GM19468 (cell line): Measurements from ENCODE around the gene TH.

ENCODE experiments used
- ATAC-seq: cut with Tn5 transposase; IDR thresholded peaks from one replicate; pipeline ENCODE4 v1.9.1; 2021; ENCODE audit warnings: mild to moderate bottlenecking, moderate library complexity, moderate number of reproducible peaks; ENCODE audit not compliant: unreplicated experiment; ENCODE audit errors: extremely low read depth

Gene TH

DNA sequence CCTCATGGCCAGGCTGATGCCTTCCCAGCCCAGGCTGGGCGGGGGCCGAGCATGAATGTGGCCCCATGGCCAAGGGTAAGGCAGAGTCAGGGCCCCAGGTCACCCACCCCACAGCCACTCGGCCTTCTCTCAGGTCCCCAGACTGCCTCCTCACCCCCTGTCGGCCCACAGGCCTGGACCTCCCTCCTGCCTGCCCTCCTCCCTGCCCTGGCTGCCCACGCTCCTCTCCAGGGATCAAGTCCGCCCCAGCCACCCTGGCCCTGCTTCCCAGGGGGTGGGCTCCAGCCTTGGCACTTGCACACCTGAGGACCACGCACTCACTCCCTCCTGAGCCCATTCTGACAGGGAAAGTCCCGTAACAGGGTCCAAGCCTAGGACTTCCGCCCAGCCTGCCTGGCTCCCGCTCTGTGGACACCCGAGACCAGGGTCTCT is 37.8 kb upstream of the TH start:
- ATAC-seq = no peak

DNA sequence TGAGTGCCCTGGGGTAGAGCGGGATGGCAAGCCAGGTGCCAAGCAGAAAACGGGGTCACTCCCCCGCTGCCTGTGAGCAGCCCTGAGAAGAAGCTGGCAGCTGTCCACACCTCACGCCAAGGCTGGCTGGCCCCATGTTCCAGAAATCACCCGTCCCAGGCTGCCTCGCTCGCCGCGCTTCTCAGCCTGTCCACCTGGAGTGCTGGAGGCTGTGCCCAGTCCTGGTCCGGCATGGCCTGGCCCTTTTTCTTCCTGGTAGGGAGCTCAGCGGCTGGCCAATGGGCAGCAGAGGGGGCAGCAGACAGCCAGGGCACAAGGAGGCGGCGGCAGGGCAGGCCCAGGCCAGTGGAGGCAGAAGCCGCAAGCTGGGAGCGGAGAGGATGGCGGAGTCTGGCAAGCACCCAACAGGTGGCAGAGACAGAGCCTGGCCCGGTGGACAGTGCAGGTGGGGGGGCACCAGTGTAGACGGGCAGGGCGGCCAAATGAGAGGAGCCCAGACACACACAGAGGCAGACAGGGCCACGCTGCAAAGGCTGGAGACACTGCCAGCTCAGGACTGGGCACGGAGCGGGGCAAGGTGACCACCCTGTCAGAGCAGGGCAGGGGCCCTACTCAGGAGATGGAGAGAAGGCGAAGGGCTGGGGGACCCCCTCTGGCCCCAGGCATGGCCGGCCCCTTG is 37.2 kb upstream of the TH start:
- ATAC-seq = no peak

DNA sequence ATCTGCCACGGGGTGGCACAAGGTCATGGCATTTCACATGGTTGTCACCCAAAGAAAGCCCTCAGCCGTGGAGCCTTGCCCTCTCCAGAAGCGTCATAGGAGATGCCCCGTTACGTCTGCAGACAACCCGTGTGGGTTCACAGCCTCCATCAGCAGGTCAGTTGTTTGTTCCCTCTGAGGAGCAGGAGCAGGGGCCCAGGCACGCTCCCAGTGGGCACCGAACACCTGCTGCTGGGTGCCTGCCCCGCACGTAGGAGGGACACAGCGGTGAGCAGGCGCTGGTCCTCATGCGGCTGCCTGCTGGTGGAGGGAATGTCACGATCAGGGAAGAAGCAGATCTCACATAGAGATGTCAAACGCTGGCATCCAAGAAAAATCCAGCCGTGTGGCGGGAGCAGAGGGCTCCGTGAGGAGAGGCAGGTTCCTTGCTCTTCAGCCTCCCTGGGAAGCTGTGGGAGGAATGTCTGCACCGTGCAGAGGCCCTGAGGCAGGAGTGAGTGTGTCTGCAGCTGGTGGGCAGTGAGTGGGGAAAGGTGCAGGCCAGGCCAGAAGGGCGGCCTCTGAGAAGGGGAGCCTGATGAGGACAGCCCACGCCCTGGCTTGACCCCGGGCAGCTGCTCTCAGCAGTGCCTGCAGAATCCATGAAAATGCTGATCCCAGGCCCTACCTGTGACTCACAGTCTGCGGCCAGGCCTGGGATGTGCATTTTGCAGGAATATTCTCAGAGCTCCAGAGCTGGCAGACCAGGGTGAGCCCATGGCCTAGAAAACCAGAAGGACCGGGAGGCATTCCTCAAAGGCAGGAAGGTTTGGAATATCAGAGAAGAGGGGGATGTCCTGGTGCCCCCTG is 36.4 kb upstream of the TH start:
- ATAC-seq = no peak

DNA sequence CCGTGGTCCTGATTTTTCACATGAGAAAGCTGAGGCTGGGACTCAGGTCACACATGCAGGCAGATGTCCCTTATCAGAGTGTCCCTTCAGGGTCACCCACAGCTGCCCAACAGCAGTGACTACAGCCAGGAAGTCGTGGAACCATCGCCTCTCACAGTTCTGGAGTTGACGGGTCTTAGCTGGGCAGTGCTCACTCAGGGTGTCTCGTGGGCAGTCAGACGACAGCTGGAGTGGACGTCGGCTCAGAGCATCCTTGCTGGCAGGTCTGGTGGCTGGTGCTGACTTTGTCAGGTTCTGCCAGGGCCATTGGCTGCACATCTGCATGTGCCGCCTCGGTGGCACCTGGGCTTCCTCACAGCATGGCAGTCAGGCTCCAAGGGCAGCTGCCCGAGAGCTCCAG is 35.6 kb upstream of the TH start:
- ATAC-seq = no peak

DNA sequence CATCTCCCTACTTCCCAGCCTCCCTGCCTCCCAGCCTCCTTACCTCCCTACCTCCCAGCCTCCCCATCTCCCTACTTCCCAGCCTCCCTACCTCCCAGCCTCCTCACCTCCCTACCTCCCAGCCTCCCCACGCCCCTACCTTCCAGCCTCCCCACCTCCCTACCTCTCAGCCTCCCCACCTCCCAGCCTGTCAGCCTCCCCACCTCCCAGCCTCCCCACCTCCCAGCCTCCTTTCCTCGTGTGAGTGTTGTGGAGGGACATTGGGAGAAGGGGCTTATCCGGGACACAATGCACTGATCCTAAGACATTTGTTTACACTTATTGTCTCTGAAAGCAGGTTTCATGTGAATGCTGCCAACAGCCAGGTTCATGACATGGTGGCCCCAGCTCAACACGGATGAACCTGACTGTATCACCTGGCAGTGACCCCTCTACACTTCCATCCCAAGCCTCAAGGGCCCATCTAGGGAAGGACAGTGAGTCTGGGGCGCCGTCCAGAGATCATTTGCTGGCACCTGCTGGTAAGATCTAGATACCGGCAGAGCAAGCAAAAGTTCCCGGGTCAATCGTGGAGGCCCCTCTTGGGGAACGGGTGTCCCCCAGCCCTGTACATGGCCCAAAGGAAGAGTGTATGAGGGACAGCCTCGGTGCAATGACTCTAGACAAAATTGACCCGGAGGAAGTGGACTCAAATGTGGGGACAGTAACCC is 34.5 kb upstream of the TH start:
- no peak for ATAC-seq

DNA sequence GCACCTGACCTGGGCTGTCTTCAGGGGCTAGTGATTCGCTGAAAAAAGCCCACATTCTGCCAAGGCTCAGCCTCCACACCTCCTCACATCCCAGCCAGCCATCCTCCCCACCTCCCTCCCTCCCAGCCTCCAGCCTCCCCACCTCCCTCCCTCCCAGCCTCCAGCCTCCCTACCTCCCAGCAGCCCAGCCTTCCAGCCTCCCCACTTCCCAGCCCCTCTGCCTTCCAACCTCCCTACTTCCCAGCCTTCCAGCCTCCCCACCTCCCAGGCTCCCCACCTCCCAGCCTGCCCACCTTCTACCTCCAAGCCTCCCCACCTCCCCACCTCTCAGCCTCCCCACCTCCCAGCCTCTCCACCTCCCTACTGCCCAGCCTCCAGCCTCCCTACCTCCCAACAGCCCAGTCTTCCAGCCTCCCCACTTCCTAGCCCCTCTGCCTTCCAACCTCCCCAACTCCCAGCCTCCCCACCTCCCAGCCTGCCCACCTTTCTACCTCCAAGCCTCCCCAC is 33.7 kb upstream of the TH start:
- no peak for ATAC-seq

DNA sequence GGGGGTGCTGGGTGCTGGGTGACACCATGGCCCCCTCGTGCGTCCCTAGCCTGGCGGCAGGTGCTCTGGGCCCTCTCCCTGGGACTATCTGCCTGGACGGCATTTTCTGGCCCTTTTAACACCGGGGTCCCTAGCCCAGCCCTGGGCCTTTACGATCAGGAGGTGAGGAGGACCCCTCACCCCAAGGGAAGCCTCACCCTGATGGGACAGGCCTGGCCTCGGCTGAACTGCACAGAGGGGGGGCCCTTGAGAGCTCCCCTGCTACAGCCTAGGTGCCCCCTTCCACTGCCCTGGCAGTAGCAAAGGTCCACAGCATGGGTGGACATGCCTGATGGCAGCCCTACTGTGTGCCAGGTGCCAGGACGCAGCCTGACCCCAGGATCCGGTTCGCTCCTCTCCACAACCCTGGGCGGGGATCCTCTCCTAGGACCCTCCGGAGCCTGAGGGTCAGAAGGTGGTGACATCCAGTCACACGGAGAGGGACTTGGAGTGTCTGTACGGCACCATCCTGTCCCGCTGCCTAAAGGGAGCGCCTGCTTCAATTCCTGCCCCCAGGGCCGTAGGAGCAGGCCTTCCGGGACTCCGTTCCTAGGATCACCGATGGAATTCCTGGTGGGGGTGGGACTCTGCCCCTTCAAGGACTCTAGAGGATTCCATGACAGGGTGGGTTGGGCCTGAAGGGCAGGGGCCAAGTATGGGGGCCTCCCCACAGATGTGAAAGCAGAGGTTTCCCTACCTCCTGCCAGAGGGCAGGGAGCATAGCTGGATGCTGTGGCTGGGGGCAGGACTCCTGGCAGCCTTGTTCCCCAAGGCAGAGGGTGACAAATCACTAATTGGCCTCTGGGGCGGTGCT is 33.0 kb upstream of the TH start:
- no peak for ATAC-seq

DNA sequence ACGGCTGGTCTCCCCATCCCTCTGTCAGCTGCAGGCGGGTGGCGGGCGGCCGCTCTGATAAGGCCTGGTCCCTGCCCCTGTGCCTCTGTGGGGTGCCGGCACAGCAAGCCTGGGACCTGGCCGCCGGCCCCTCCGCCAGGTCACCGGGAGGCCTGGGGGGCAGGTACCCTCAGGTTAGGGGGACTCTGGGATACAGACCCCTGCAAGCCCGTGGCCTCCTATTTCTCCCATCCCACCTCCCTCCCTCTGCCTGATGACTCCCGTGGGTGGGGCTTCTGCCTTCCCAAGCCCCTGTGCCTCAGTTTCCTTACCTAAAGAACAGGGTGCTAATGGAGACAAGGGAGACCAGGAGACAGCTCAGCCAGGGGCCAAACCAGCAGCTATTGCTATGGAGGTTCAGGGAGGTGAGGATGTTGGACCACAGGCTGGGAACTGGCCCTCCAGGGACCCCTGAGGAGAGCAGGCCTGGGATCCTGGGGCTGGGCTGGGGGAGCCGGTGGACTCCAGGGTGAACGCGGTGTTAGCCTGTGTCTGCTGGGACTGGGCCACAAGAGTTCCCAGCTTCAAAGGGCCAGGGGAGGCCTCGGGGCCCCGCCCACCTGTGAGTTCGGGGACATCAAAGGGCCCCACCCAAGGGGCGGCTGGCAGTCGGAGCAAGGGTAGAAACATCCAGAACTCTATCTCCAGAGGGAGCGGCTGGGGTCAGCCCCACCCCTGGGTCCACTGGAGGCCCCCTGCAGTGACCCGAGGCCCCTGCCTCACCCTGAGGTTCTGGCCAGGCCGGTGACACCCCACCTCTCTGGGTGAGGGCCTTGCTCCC is 32.0 kb upstream of the TH start:
- no peak for ATAC-seq

DNA sequence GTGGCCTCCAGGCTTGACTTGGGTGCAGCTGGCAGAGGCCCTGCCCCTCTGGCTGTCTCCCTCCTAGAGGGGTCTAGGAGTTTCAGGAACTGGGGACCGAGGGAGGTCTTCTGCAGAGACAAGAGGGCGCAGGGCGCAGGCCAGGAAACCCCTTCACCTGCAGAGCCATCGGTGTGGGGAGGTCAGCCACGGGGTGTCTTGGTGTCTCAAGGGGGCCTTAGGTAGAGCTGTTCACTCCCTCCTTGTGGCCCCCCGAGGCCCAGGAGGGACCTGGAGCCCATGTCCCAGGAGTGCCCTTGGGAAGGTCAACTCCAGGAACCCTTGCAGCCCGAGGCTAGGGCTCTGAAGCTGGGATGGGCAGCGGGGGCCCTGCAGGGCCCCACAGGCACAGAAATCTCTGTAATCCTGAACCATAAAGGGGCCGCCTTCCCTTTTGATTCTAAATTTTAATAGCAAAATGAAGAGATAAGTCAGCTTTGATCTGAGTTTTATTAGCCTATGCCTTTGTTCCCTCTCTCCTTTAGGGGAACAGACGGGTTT is 31.4 kb upstream of the TH start:
- no peak for ATAC-seq

DNA sequence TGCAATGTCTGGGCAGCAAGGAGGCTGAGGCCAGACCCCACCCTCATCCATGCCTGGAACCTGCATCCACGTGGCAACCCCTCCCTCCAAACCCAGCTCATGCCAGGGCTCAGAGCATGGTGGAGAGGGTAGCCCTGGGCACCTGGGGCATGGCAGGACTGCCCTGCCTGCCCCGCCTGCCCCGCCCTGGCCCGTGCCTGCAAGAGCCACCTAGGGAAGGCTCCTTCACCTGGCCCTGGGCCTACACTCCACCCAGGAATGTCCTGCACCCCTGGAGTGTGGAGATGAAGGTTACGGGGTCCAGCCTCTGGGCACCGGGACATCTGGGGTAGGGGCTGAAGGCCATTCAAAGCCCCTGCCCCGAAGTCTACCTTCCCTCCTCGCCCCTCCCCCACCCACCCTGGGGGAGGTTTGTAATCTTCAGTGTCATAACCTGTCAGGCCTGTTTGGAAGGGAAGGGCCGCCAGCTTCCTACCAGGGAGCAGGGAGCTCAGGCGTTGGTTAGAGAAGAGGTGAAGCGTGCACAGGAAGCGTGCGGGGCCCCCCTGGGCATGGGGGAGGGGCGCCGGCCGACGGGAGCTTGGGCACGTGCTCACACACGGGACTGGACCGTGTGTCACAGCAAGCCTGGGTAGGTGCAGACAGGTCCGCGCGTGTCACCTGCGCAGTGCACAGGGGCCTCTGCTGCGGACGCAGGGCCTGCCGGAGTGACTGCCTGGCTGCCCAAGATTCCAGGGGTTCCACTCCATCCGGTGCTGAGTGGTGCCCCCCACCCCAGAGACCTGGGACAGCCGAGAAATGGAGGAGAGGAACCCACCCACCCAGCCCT is 30.7 kb upstream of the TH start:
- ATAC-seq = no peak

DNA sequence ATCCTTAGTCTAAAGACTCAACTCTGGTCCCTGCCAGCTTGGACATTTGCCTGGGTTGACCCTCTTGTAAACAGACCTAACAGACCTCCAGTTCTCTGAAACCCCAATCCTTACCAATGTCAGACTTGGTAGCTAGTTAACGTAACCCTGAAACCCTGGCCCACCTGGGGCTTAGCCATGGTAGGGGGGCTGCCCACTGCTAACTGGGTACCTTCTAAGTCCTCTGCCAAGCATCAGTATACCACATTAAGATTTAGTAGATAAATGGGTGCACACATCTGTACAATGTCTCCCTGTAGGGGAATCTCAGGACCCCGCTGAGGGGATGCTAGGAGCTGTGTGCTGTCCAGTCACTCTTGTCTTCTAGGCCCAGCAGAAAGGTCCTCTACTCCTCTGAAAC is 29.9 kb upstream of the TH start:
- no peak for ATAC-seq

DNA sequence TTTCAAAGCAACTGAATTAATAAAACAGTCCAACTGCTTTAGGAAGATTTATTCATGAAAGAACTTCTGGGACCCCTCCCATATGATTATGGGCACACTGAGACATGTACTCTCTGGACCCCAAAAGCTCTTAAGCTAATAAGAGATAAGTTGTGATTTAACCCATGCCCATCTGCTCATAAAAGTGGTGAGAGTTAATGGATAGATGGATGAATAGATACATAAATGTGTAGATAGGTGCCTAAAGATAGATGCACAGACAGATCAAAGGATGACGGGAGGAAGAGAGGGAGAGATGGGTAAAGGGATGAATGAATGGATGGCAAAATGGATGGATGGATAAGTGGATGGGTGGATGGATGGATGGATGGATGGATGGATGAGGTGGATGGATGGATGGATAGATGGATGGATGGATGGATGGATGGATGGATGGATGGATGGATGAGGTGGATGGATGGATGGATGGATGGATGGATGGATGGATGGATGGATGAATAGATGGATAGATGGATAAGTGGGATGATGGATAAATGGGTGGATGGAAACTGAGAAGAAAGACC is 29.4 kb upstream of the TH start:
- ATAC-seq = no peak

DNA sequence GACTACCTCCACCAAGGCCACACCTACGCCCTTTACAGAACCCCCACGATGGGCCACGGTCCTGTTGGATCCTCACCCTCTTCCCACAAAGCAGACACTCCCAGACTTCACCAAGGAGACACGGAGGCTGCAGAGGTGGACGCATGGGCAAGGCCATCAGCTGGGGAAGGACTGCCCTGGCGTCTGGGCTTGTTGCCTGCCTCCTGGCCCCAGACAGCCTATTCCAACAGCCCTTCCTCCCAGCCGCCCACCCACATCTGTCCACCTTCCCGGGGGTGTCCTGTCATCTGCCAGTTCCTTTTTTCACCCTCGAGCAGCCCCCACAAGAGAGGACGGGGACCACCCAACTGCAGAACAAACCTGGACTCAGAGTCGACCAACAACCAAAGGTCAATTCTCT is 28.9 kb upstream of the TH start:
- ATAC-seq = no peak

DNA sequence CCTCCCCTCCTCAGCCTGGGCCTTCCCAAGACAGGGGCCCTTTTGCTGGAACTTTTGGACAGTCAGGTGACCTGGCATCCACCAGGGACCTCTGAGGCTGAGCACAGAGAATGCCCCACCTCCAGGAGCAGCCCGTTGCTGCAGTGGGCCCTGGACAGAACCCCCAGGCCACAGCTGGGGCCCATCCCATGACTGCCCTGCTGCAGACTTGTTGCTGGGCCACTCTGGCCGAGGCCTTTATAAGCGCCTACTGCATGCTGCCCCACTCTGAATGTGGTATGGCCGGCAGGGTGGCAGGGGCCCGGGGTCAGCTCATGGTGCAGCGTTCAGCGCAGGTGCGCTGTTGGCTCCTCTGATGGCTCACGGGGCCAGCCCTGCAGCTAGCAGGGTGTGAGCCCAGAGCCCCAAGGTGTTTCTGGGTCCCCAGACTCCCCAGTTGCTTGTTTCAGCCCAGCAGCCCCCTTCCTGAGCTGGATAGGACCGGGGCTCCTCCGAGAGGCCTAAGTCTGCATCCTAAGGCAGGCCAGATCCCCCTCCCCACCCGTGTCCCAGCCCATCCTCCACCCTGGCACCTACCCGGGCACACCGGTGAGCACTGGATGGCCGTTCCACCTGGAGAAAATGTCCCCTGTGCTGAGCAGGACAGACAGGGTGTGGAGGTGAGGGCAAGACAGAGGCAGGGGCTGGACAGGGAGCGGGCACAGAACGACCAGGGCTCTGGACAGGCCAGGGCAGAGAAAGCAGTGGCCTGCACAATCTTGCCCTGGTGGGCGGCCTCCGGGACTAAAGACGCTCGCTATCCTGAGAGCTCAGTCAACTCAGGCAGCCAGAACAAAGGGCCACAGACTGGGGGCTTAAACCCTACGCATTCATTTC is 28.1 kb upstream of the TH start:
- ATAC-seq = no peak

DNA sequence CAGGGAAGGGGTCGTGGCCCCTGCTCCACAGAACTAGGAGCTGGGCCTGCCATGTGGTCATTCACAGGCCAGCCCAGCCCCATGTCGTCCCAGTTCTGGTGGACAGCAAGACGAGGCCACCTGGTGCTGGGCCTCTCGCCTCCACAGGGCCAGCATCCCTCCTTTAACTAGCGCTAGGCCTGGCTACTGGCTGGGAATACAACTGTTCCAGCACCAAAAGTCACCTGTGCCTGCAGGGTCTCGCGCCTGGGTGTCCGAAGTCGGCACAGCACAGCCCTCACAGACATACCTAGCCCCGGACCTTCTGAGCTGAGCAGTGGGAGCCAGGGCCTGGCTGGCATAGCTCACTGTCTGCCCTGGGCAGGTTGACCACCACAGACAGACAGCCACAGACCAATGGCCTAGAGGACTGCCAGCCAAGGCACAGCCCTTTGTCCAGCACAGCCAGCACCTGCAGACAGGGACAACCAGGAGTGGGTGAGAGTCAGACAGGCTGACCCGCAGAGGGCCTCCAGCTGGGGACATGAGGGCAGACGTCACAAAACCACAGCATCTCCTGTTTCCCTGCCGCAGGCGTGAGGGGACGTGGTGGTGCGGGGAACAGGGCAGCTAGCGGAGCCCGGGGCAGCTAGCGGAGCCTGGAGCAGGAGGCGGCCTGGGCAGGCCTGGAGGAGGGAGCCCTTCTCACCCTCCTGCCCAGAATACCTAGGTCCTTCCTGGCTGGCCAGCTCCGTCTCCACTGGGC is 27.2 kb upstream of the TH start:
- no peak for ATAC-seq
